HEK293 (cell line): Measurements from ENCODE around the gene ZMYM2.

Experiments used
- BCL11B ChIP-seq: fragments of 450-650 bp; formaldehyde crosslinking; IDR thresholded peaks from 2 replicates; pipeline ENCODE4 v1.5.1; 2016; ENCODE audit warnings: low read depth, missing biosample characterization, missing genetic modification characterization
- CTCF ChIP-seq: fragments of 450-650 bp; formaldehyde crosslinking; IDR thresholded peaks from 2 replicates; pipeline ENCODE4 v1.5.1; 2016; ENCODE audit warnings: missing biosample characterization, missing genetic modification characterization
- HIC1 ChIP-seq: fragments of 450-650 bp; formaldehyde crosslinking; IDR thresholded peaks from 2 replicates; pipeline ENCODE4 v1.5.1; 2016; ENCODE audit warnings: missing biosample characterization, missing genetic modification characterization
- KLF7 ChIP-seq: fragments of 450-650 bp; formaldehyde crosslinking; IDR thresholded peaks from 2 replicates; pipeline ENCODE4 v1.5.1; 2016; ENCODE audit warnings: missing biosample characterization, missing genetic modification characterization, borderline replicate concordance
- OSR2 ChIP-seq: fragments of 450-650 bp; formaldehyde crosslinking; IDR thresholded peaks from 2 replicates; pipeline ENCODE4 v1.5.1; 2016; ENCODE audit warnings: missing biosample characterization, missing genetic modification characterization
- PRDM6 ChIP-seq: fragments of 450-650 bp; formaldehyde crosslinking; IDR thresholded peaks from 2 replicates; pipeline ENCODE4 v1.5.1; 2017; ENCODE audit warnings: missing biosample characterization, missing genetic modification characterization
- SP2 ChIP-seq: fragments of 450-650 bp; formaldehyde crosslinking; IDR thresholded peaks from 2 replicates; pipeline ENCODE4 v1.5.1; 2016; ENCODE audit warnings: missing biosample characterization, missing genetic modification characterization
- TRIM28 ChIP-seq: IDR thresholded peaks from 2 replicates; pipeline ENCODE4 v1.6.1; 2011; ENCODE audit warnings: low read length, control low read depth, borderline replicate concordance
- YY1 ChIP-seq: fragments of 450-650 bp; formaldehyde crosslinking; IDR thresholded peaks from 2 replicates; pipeline ENCODE4 v1.5.1; 2018; ENCODE audit warnings: missing biosample characterization, missing genetic modification characterization
- ZBTB1 ChIP-seq: fragments of 450-650 bp; formaldehyde crosslinking; IDR thresholded peaks from 2 replicates; pipeline ENCODE4 v1.5.1; 2016; ENCODE audit warnings: missing biosample characterization, missing genetic modification characterization
- ZBTB20 ChIP-seq: fragments of 450-650 bp; formaldehyde crosslinking; IDR thresholded peaks from 2 replicates; pipeline ENCODE4 v1.5.1; 2016; ENCODE audit warnings: missing biosample characterization, missing genetic modification characterization
- ZBTB21 ChIP-seq: fragments of 450-650 bp; formaldehyde crosslinking; IDR thresholded peaks from 2 replicates; pipeline ENCODE4 v1.5.1; 2017; ENCODE audit warnings: missing biosample characterization, missing genetic modification characterization
- ZBTB8A ChIP-seq: fragments of 450-650 bp; formaldehyde crosslinking; IDR thresholded peaks from 2 replicates; pipeline ENCODE4 v1.5.1; 2016; ENCODE audit warnings: missing biosample characterization, missing genetic modification characterization
- ZFP41 ChIP-seq: fragments of 450-650 bp; formaldehyde crosslinking; IDR thresholded peaks from 2 replicates; pipeline ENCODE4 v1.5.1; 2016; ENCODE audit warnings: missing biosample characterization, missing genetic modification characterization, borderline replicate concordance
- ZFP69B ChIP-seq: fragments of 450-650 bp; formaldehyde crosslinking; IDR thresholded peaks from 2 replicates; pipeline ENCODE4 v1.5.1; 2016; ENCODE audit warnings: missing biosample characterization, missing genetic modification characterization
- ZNF132 ChIP-seq: fragments of 450-650 bp; formaldehyde crosslinking; IDR thresholded peaks from 2 replicates; pipeline ENCODE4 v1.5.1; 2017; ENCODE audit warnings: missing biosample characterization, missing genetic modification characterization, borderline replicate concordance
- ZNF23 ChIP-seq: fragments of 450-650 bp; formaldehyde crosslinking; IDR thresholded peaks from 2 replicates; pipeline ENCODE4 v1.5.1; 2016; ENCODE audit warnings: missing biosample characterization, missing genetic modification characterization, borderline replicate concordance
- ZNF280D ChIP-seq: fragments of 450-650 bp; formaldehyde crosslinking; IDR thresholded peaks from 2 replicates; pipeline ENCODE4 v1.5.1; 2016; ENCODE audit warnings: missing biosample characterization, missing genetic modification characterization
- ZNF350 ChIP-seq: fragments of 450-650 bp; formaldehyde crosslinking; IDR thresholded peaks from 2 replicates; pipeline ENCODE4 v1.5.0; 2017; ENCODE audit warnings: missing biosample characterization, mild to moderate bottlenecking, missing genetic modification characterization
- ZNF398 ChIP-seq: fragments of 450-650 bp; formaldehyde crosslinking; IDR thresholded peaks from 2 replicates; pipeline ENCODE4 v1.5.1; 2017; ENCODE audit warnings: missing biosample characterization, missing genetic modification characterization
- ZNF596 ChIP-seq: fragments of 450-650 bp; IDR thresholded peaks from 2 replicates; pipeline ENCODE4 v1.5.0; 2018; ENCODE audit warnings: missing biosample characterization, mild to moderate bottlenecking, missing genetic modification characterization, moderate library complexity
- ZNF623 ChIP-seq: fragments of 450-650 bp; formaldehyde crosslinking; IDR thresholded peaks from 2 replicates; pipeline ENCODE4 v1.5.1; 2016; ENCODE audit warnings: missing biosample characterization, missing genetic modification characterization
- ZNF704 ChIP-seq: fragments of 450-650 bp; formaldehyde crosslinking; IDR thresholded peaks from 2 replicates; pipeline ENCODE4 v1.5.1; 2016; ENCODE audit warnings: missing biosample characterization, missing genetic modification characterization
- ZNF837 ChIP-seq: fragments of 450-650 bp; formaldehyde crosslinking; IDR thresholded peaks from 2 replicates; pipeline ENCODE4 v1.5.1; 2016; ENCODE audit warnings: missing biosample characterization, missing genetic modification characterization
- ZNF843 ChIP-seq: fragments of 450-650 bp; formaldehyde crosslinking; IDR thresholded peaks from 2 replicates; pipeline ENCODE4 v1.5.1; 2016; ENCODE audit warnings: missing biosample characterization, missing genetic modification characterization
- ZSCAN16 ChIP-seq: fragments of 450-650 bp; formaldehyde crosslinking; IDR thresholded peaks from 2 replicates; pipeline ENCODE4 v1.5.1; 2016; ENCODE audit warnings: missing biosample characterization, missing genetic modification characterization
- ZSCAN23 ChIP-seq: fragments of 450-650 bp; formaldehyde crosslinking; IDR thresholded peaks from 2 replicates; pipeline ENCODE4 v1.5.1; 2016; ENCODE audit warnings: missing biosample characterization, missing genetic modification characterization
- ZSCAN30 ChIP-seq: fragments of 450-650 bp; IDR thresholded peaks from 2 replicates; pipeline ENCODE4 v1.5.1; 2018; ENCODE audit warnings: missing biosample characterization, mild to moderate bottlenecking, missing genetic modification characterization, moderate library complexity

Gene ZMYM2

GRCh38 chr13:19958155-19959111, at the start of gene ZMYM2 (continued):
- TF ChIP-seq ZNF23 (tag by site-specific recombination) (no peak), SP2 (peak; percentile 85), TRIM28 (no peak), ZNF398 (tag by site-specific recombination) (peak; percentile 75), YY1 (tag by site-specific recombination) (no peak), OSR2 (tag by site-specific recombination) (no peak), ZFP41 (tag by site-specific recombination) (no peak), ZSCAN23 (tag by site-specific recombination) (no peak), CTCF (tag by site-specific recombination) (no peak), ZNF704 (tag by site-specific recombination) (no peak), ZBTB21 (tag by site-specific recombination) (no peak), BCL11B (tag by site-specific recombination) (peak; percentile 50; the same call in 1 of the 2 replicates), ZNF596 (tag by site-specific recombination) (no peak), ZBTB1 (tag by site-specific recombination) (no peak), ZSCAN16 (tag by site-specific recombination) (no peak), KLF7 (no peak), ZBTB8A (tag by site-specific recombination) (peak; percentile 54; the same call in 1 of the 2 replicates), ZNF843 (tag by site-specific recombination) (peak; percentile 39; the same call in 1 of the 2 replicates), ZFP69B (tag by site-specific recombination) (no peak), ZNF132 (no peak), PRDM6 (tag by site-specific recombination) (no peak), ZBTB20 (tag by site-specific recombination) (no peak; the same call in 1 of the 2 replicates), ZNF350 (tag by site-specific recombination) (no peak), ZNF837 (tag by site-specific recombination) (no peak), ZNF623 (tag by site-specific recombination) (no peak), HIC1 (tag by site-specific recombination) (0 out of 2 replicates have a peak, but pooled peaks have one; percentile 12), ZSCAN30 (tag by site-specific recombination) (no peak), ZNF280D (tag by site-specific recombination) (no peak)
